ENCODE results near the gene MBNL2. TPM values are rescaled to one million over a fixed set of nuclear protein-coding genes. Genes with fewer than 3 reads are reported as not detected.
A peak's percentile ranks its signal among the peaks of the same experiment; 100 is the strongest.

Gene MBNL2
- total and polyA plus RNA-seq, 4 donors, result 13.3 to 108 (median 39.3) TPM

DNA sequence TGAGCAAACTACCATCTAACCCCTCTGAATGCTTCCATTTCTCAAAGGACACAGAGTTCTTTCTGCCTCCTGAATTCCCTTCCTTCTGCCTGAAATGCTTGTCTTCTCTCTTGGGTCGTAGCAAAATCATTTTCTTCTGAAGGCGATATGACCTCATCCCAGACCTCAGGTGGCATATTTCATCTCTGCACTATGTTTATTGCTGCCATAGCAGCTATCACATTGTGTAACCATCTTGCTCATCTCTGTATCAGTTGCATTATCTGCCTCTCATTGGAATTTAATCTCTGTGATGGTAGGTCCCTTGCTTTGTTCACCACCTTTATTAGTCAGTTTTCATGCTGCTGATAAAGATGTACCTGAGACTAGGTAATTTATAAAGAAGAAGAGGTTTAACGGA is 179.3 kb downstream of the MBNL2 start:
- no peak overlapping the region for H3K27ac ChIP-seq (ENCODE audit: low read depth in 1 of 2, low read length in 1 of 2)
- 73 to 82% methylated on average over 3 of the region's 3 CpGs for WGBS, 2 donors
- no peak for DNase-seq
- no peaks in the 10 kb centered on the region for H3K9me3 ChIP-seq (ENCODE audit: control insufficient read depth in 4 of 4, insufficient read depth in 3 of 4, low read length in 3 of 4)
- H3K9ac ChIP-seq (ENCODE audit: insufficient read depth in 1 of 2, low read length in 2 of 2), result no peak overlapping the region
- no peak for ATAC-seq (ENCODE audit: insufficient read depth, low FRiP score)
- no peak overlapping the region for H3K4me3 ChIP-seq
- TF ChIP-seq, protein P1, sequence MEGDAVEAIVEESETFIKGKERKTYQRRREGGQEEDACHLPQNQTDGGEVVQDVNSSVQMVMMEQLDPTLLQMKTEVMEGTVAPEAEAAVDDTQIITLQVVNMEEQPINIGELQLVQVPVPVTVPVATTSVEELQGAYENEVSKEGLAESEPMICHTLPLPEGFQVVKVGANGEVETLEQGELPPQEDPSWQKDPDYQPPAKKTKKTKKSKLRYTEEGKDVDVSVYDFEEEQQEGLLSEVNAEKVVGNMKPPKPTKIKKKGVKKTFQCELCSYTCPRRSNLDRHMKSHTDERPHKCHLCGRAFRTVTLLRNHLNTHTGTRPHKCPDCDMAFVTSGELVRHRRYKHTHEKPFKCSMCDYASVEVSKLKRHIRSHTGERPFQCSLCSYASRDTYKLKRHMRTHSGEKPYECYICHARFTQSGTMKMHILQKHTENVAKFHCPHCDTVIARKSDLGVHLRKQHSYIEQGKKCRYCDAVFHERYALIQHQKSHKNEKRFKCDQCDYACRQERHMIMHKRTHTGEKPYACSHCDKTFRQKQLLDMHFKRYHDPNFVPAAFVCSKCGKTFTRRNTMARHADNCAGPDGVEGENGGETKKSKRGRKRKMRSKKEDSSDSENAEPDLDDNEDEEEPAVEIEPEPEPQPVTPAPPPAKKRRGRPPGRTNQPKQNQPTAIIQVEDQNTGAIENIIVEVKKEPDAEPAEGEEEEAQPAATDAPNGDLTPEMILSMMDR (IDR thresholded peaks at IDR 0.05; ENCODE audit: control extremely low read depth, extremely low read depth), result no peak
- no peaks in the 10 kb centered on the region for H3K27me3 ChIP-seq (ENCODE audit: control insufficient read depth in 3 of 3, insufficient read depth in 3 of 3, low read length in 2 of 3)
- no peaks in the 10 kb centered on the region for H3K36me3 ChIP-seq (ENCODE audit: control insufficient read depth in 4 of 4, insufficient read depth in 4 of 4, low read length in 4 of 4)
- peaks cover 0 to 20% (median 0%) of the 10 kb centered on the region in 5 donors for H3K4me1 ChIP-seq (ENCODE audit: control insufficient read depth in 5 of 5, insufficient read depth in 5 of 5, low read length in 5 of 5)

- peaks cover 0 to 13% (median 0%) of the 10 kb centered on the region in 5 donors for H3K4me1 ChIP-seq (ENCODE audit: control insufficient read depth in 5 of 5, insufficient read depth in 5 of 5, low read length in 5 of 5)
- ATAC-seq (ENCODE audit: insufficient read depth, low FRiP score), result no peak
- 85 to 90% methylated on average over 3 of the region's 3 CpGs for whole genome bisulfite sequencing, 2 donors
- TF ChIP-seq, protein P1 (IDR thresholded peaks at IDR 0.05; ENCODE audit: control extremely low read depth, extremely low read depth), result no peak
- no peak overlapping the region for H3K4me3 ChIP-seq
- no peaks in the 10 kb centered on the region for H3K9me3 ChIP-seq (ENCODE audit: control insufficient read depth in 4 of 4, insufficient read depth in 3 of 4, low read length in 3 of 4)
- H3K27me3 ChIP-seq (ENCODE audit: control insufficient read depth in 3 of 3, insufficient read depth in 3 of 3, low read length in 2 of 3), result no peaks in the 10 kb centered on the region
- peak in 1 of 3 donors; percentile 37 for DNase-seq
- H3K27ac ChIP-seq (ENCODE audit: low read depth in 1 of 2, low read length in 1 of 2), result no peak overlapping the region
- no peak overlapping the region for H3K9ac ChIP-seq (ENCODE audit: insufficient read depth in 1 of 2, low read length in 2 of 2)
- no peaks in the 10 kb centered on the region for H3K36me3 ChIP-seq (ENCODE audit: control insufficient read depth in 4 of 4, insufficient read depth in 4 of 4, low read length in 4 of 4)
These were observed 182.0 kb downstream of the MBNL2 start for GRCh38 chr13:97403893-97404750.

DNA sequence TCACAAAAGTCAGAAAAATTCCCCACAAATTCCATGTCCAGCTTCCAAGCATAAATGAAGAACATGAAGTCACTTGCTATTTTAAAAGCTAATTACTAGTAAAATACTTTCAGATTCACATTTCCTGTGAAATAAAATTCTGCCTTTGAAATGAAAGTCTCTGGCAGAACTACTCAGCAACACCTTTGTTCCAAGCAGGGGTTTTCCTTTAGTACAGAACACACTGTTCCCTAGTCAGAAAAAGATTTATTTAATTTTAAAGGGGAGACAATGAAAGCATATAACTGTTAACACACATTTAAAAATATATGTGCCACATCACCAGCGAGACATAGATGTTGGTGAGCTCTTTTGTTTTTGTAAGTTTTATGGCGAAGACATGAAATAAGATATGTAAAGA is 185.4 kb downstream of the MBNL2 start:
- H3K27me3 ChIP-seq (ENCODE audit: control insufficient read depth in 3 of 3, insufficient read depth in 3 of 3, low read length in 2 of 3), result no peaks in the 10 kb centered on the region
- no peak overlapping the region for H3K9ac ChIP-seq (ENCODE audit: insufficient read depth in 1 of 2, low read length in 2 of 2)
- H3K4me1 ChIP-seq (ENCODE audit: control insufficient read depth in 5 of 5, insufficient read depth in 5 of 5, low read length in 5 of 5), result peaks cover 0 to 13% (median 0%) of the 10 kb centered on the region in 5 donors
- TF ChIP-seq, protein P1 (IDR thresholded peaks at IDR 0.05; ENCODE audit: control extremely low read depth, extremely low read depth), result no peak
- peak overlapping the region in 1 of 2 donors; percentile 28 for H3K27ac ChIP-seq (ENCODE audit: low read depth in 1 of 2, low read length in 1 of 2)
- no peak overlapping the region for H3K4me3 ChIP-seq
- no peaks in the 10 kb centered on the region for H3K36me3 ChIP-seq (ENCODE audit: control insufficient read depth in 4 of 4, insufficient read depth in 4 of 4, low read length in 4 of 4)
- ATAC-seq (ENCODE audit: insufficient read depth, low FRiP score) (no peak), DNase-seq (no peak)
- no peaks in the 10 kb centered on the region for H3K9me3 ChIP-seq (ENCODE audit: control insufficient read depth in 4 of 4, insufficient read depth in 3 of 4, low read length in 3 of 4)
- WGBS, 2 donors, result 88 to 95% methylated on average over 2 of the region's 2 CpGs
